Mesothelial cell of epicardium (in vitro differentiated cells): ENCODE data around the gene RREB1. TPM values are rescaled to one million over a fixed set of nuclear protein-coding genes. Genes with fewer than 3 reads are reported as not detected.
A peak's percentile ranks its signal among the peaks of the same experiment; 100 is the strongest.

Experiments used
- DNase-seq, 2 experiments: peaks; one replicate each; pipeline ENCODE4 v3.0.0; 2021; ENCODE audit warnings: low spot score in 2 of 2; ENCODE audit not compliant: unreplicated experiment in 2 of 2
- H3K27ac Mint-ChIP-seq: 2 replicates; pipeline ENCODE4 v1.8.0; 2021; ENCODE audit warnings: mixed read lengths
- H3K27me3 Mint-ChIP-seq: 2 replicates; pipeline ENCODE4 v1.8.0; 2021; ENCODE audit warnings: low read depth, mixed read lengths
- H3K36me3 Mint-ChIP-seq: 2 replicates; pipeline ENCODE4 v1.8.0; 2021; ENCODE audit warnings: mixed read lengths
- H3K4me1 Mint-ChIP-seq: 2 replicates; pipeline ENCODE4 v1.8.0; 2021; ENCODE audit warnings: mixed read lengths
- H3K4me3 Mint-ChIP-seq: 2 replicates; pipeline ENCODE4 v1.8.0; 2021; ENCODE audit warnings: mild to moderate bottlenecking, moderate library complexity, mixed read lengths
- H3K9me3 Mint-ChIP-seq: 2 replicates; pipeline ENCODE4 v1.8.0; 2021; ENCODE audit warnings: mixed read lengths
- total RNA-seq: library from RNA; stranded (reverse); gene quantifications from 3 replicates; pipeline ENCODE4 v1.2.1, GENCODE V29; 2021
- TF ChIP-seq, protein P1 (sequence below): fragments of 200-600 bp; sonication (generic); IDR thresholded peaks from one replicate; pipeline ENCODE4 v1.5.0; 2021; ENCODE audit warnings: antibody characterized with exemption; ENCODE audit not compliant: unreplicated experiment

RREB1 gene
- total RNA-seq, 1 donor from 2014 or later: 55.4 TPM

DNA sequence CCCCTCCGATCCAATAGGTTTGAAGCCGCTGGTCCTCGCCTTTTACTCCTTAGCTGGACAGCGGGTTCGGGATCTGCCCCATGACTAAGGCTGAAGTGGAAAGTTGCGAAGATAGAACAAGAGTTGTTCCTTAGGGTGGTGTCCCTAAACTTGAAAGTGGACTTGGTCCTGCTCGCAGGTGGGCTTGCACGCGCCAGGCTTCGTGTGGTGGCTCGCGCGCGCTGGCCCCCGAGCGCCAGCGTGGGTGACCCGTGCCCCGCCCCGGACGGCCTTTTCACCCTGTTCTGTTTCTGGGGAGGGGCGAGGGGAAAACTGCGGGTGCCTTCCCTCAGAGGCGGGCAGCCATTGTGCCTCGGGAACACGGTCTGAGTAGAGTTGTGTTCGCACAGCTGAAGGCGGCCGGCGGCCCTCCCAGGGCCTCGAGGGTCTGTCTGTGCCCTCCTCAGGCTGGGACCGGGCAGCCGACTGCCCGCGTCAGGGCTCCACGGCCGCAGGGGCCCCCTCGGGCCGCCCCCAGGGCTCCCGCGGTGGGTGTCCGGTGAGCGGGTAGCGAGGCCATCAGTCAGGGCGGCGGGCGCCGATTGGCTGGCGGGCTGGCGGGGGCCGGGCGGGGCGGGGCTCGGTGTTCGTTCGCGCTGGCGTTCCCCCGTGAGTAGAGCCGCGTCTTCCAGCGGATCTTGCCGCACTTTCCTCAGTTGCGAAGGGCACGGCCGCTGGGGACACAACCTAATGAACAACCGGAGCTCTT is 33.0 kb downstream of the RREB1 start:
- no peaks in the 10 kb centered on the region for H3K9me3 Mint-ChIP-seq
- peaks cover 67% of the 10 kb centered on the region for H3K4me1 Mint-ChIP-seq
- peak; percentile 78 to 82 for DNase-seq

DNA sequence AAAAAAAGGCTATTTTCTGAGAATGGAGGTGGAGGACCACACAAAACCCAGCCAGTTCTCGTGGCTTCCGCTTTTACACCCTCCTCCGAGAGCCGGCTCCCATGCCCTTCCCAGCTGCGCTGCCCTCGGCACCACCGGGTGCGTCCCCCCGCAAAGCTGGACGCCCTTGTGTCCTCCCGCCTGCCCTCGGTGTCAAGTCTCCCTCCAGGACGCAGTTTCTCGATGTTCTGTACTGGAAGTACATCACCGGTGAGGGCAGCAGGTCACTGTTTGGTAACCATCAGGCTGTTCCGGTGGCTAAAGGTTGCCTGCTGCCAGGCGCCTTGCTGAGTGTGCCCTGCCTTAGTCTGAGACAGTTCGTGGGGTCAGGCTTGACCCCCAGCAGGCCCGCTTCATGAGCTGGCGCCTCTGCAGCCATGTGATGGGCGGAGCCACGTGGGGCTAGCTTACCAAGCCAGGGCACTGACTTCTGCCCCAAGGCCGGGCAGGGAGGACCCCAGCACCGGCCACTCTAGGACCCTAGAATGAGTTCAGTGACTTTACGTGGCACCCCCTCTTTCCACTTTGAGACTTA is 34.6 kb downstream of the RREB1 start:
- no peak for DNase-seq
- Mint-ChIP-seq H3K9me3 (no peaks in the 10 kb centered on the region), H3K4me3 (peak overlapping the region; percentile 18), H3K27me3 (no peaks in the 10 kb centered on the region), H3K27ac (peak overlapping the region; percentile 89), H3K36me3 (no peaks in the 10 kb centered on the region), H3K4me1 (peaks cover 76% of the 10 kb centered on the region)
- TF ChIP-seq, protein P1, sequence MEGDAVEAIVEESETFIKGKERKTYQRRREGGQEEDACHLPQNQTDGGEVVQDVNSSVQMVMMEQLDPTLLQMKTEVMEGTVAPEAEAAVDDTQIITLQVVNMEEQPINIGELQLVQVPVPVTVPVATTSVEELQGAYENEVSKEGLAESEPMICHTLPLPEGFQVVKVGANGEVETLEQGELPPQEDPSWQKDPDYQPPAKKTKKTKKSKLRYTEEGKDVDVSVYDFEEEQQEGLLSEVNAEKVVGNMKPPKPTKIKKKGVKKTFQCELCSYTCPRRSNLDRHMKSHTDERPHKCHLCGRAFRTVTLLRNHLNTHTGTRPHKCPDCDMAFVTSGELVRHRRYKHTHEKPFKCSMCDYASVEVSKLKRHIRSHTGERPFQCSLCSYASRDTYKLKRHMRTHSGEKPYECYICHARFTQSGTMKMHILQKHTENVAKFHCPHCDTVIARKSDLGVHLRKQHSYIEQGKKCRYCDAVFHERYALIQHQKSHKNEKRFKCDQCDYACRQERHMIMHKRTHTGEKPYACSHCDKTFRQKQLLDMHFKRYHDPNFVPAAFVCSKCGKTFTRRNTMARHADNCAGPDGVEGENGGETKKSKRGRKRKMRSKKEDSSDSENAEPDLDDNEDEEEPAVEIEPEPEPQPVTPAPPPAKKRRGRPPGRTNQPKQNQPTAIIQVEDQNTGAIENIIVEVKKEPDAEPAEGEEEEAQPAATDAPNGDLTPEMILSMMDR: no peak

More for the DNA sequence above, 33.0 kb downstream of the RREB1 start:
- H3K4me3 Mint-ChIP-seq: peak overlapping the region; percentile 78
- H3K27me3 Mint-ChIP-seq: no peaks in the 10 kb centered on the region
- peak overlapping the region; percentile 96 for H3K27ac Mint-ChIP-seq
- H3K36me3 Mint-ChIP-seq: no peaks in the 10 kb centered on the region
- TF ChIP-seq, protein P1: no peak

DNA sequence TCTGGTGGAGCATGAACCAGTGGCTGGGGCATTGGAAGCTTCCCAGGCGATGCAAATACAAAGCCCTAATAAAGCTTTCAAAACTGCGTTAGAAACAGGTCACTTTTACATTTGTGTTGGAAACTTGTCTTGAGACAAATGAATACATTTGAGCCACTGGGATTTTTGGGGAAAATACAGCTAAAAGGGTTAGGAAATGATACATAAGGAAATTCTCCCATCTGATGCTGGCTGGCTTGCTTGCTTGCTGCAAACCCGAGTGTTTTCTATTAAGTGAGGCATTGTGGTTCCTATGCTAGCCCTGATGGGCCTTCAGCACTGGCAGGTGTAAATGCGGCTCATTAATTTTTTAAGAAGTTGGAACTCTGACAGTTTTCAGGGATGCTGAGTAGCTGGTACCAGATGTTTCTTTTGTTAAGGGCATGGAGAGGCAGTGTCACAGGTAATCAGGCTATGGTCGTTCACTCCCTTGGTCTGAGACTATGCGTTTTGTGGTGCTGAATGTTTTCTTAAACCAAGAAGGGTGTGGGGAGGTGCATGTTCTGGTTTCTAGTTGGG is 35.2 kb downstream of the RREB1 start:
- TF ChIP-seq, protein P1: no peak
- Mint-ChIP-seq H3K36me3 (no peaks in the 10 kb centered on the region), H3K27me3 (no peaks in the 10 kb centered on the region), H3K9me3 (no peaks in the 10 kb centered on the region), H3K27ac (peak overlapping the region; percentile 89), H3K4me3 (peak overlapping the region; percentile 28), H3K4me1 (peaks cover 76% of the 10 kb centered on the region)
- DNase-seq: no peak

DNA sequence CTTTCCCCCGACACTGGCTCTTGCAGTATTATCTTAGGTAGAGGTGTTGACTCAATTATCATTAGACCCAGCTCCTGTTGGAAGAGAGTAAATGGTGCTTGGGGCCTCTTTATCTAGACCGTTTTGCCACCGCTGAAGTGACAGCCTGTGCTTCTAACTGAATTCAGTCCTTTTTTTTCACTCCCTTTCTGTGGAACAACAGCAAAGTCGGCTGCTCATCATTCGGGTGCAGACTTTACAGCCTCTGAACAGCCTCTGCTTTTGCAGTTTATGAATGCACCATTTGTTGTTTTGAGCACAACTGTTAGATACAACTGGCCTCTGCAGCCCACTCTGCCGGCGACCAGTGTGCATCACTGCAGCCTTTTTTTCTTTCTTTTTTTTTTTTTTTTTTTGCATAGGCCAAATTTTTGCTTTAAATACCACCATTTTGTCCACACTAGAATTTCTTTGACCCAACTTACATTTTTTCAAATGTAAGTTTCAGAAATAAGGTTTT is 35.8 kb downstream of the RREB1 start:
- H3K4me1 Mint-ChIP-seq: peaks cover 76% of the 10 kb centered on the region
- H3K36me3 Mint-ChIP-seq: no peaks in the 10 kb centered on the region
- peak overlapping the region; percentile 89 for H3K27ac Mint-ChIP-seq
- no peak overlapping the region for H3K4me3 Mint-ChIP-seq
- TF ChIP-seq, protein P1: peak; percentile 32
- no peak for DNase-seq
- no peaks in the 10 kb centered on the region for H3K27me3 Mint-ChIP-seq
- no peaks in the 10 kb centered on the region for H3K9me3 Mint-ChIP-seq

DNA sequence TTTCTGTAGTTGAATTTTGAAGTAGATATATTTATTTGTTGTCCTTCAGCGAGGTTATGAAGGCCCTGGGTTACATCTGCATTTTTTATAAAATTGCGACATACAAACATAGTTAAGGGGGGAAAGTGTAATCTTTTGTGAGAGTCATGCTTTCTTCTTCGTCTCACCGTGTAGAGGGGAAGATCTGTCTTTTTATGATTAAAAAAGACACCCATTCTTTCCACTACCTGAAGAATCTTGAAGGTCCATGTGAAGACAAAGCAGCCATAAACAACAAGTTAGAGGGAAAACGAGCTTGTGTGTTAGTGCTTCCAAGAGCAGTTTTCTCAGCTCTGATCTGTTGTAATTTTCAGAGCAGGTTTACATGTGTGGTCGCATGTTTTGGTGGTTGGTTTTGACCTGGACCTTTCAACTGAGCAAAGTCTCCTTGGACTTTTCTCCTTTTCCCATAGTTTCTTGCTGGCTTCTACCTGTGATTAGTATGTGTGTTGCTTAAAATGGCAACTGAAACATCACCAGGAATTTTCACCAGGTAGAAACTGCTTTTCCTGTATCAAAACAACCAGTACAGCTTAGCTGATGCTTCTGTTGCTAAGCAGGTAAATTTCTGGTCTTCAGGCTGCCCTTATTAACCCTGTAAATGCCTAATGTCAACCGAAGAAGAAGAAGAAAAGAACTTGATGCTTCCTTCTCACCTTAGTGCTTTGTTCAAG is 37.3 kb downstream of the RREB1 start:
- H3K27ac Mint-ChIP-seq: peak overlapping the region; percentile 98
- DNase-seq: no peak
- no peaks in the 10 kb centered on the region for H3K27me3 Mint-ChIP-seq
- H3K4me3 Mint-ChIP-seq: peak overlapping the region; percentile 42
- H3K9me3 Mint-ChIP-seq: no peaks in the 10 kb centered on the region
- peaks cover 69% of the 10 kb centered on the region for H3K4me1 Mint-ChIP-seq
- TF ChIP-seq, protein P1: no peak
- H3K36me3 Mint-ChIP-seq: no peaks in the 10 kb centered on the region
